Neural progenitor cell (in vitro differentiated cells): ENCODE results near the gene NXN. TPM values are rescaled to one million over a fixed set of nuclear protein-coding genes. Genes with fewer than 3 reads are reported as not detected.

Experiments
- DNase-seq: peaks from one replicate; pipeline ENCODE4 v3.0.0-alpha.2; 2016; ENCODE audit warnings: low spot score
- H2AFZ ChIP-seq: fragments of 200-600 bp; sonication (generic); replicated peaks from 2 replicates; pipeline ENCODE4 v1.6.1; 2016; ENCODE audit warnings: antibody characterized with exemption
- H3F3A ChIP-seq: fragments of 200-600 bp; sonication (generic); 2 replicates; pipeline ENCODE4 v1.6.1; 2016; ENCODE audit warnings: antibody characterized with exemption, low read depth
- H3K27ac ChIP-seq: fragments of 200-600 bp; sonication (generic); 2 replicates; pipeline ENCODE4 v1.5.1; 2016; ENCODE audit warnings: mild to moderate bottlenecking
- H3K27me3 ChIP-seq: fragments of 200-600 bp; sonication (generic); 2 replicates; pipeline ENCODE4 v1.6.1; 2016; ENCODE audit warnings: mild to moderate bottlenecking, moderate library complexity
- H3K36me3 ChIP-seq: fragments of 200-600 bp; sonication (generic); 2 replicates; pipeline ENCODE4 v1.5.1; 2016
- H3K4me1 ChIP-seq: fragments of 200-600 bp; sonication (generic); 2 replicates; pipeline ENCODE4 v1.6.1; 2016; ENCODE audit warnings: mixed run types
- H3K4me2 ChIP-seq: fragments of 200-600 bp; sonication (generic); 2 replicates; pipeline ENCODE4 v1.6.1; 2016
- H3K4me3 ChIP-seq: fragments of 200-600 bp; sonication (generic); 2 replicates; pipeline ENCODE4 v1.5.1; 2016
- H3K79me2 ChIP-seq: fragments of 200-600 bp; sonication (generic); 2 replicates; pipeline ENCODE4 v1.6.1; 2016; ENCODE audit warnings: low read depth
- H3K9ac ChIP-seq: fragments of 200-600 bp; sonication (generic); 2 replicates; pipeline ENCODE4 v1.6.1; 2016
- H3K9me3 ChIP-seq: fragments of 200-600 bp; sonication (generic); 2 replicates; pipeline ENCODE4 v1.5.1; 2016; ENCODE audit warnings: low read depth
- H4K20me1 ChIP-seq: fragments of 200-600 bp; sonication (generic); 2 replicates; pipeline ENCODE4 v1.6.1; 2016; ENCODE audit warnings: low read depth
- H3K27ac Mint-ChIP-seq: 3 replicates; pipeline ENCODE4 v1.8.0; 2021; ENCODE audit warnings: mixed read lengths
- H3K27me3 Mint-ChIP-seq: 2 replicates; pipeline ENCODE4 v1.8.0; 2022; ENCODE audit warnings: low read depth, mild to moderate bottlenecking, inconsistent platforms, moderate library complexity, mixed read lengths; ENCODE audit not compliant: insufficient read depth
- H3K36me3 Mint-ChIP-seq: 3 replicates; pipeline ENCODE4 v1.8.0; 2021; ENCODE audit warnings: mixed read lengths
- H3K4me1 Mint-ChIP-seq: 3 replicates; pipeline ENCODE4 v1.8.0; 2021; ENCODE audit warnings: mixed read lengths
- H3K4me3 Mint-ChIP-seq: 3 replicates; pipeline ENCODE4 v1.8.0; 2021; ENCODE audit warnings: mild to moderate bottlenecking, moderate library complexity, mixed read lengths
- H3K9me3 Mint-ChIP-seq: 3 replicates; pipeline ENCODE4 v1.8.0; 2020; ENCODE audit warnings: mixed read lengths
- CTCF ChIP-seq: fragments of 200-600 bp; sonication (generic); IDR thresholded peaks from 2 replicates; pipeline ENCODE4 v1.5.1; 2017; ENCODE audit warnings: antibody characterized with exemption, mild to moderate bottlenecking
- EZH2 ChIP-seq: fragments of 200-600 bp; sonication (generic); IDR thresholded peaks from 2 replicates; pipeline ENCODE4 v1.6.1; 2017; ENCODE audit warnings: antibody characterized with exemption, mild to moderate bottlenecking, moderate library complexity
- EZH2phosphoT487 ChIP-seq: fragments of 200-600 bp; sonication (generic); IDR thresholded peaks from 2 replicates; pipeline ENCODE4 v1.6.1; 2017; ENCODE audit warnings: antibody characterized with exemption
- total RNA-seq: library from RNA; depleted of rRNA; stranded (reverse); fragments of >200 nt; gene quantifications from 2 replicates; pipeline ENCODE4 v1.2.3, GENCODE V29; 2015; ENCODE audit warnings: low replicate concordance

NXN gene
- total RNA-seq, 1 donor from 2014 or later: 35.9 TPM

- Histone ChIP-seq H3K27me3 (no peaks in the 10 kb centered on the region), H3F3A (peaks cover 16% of the 10 kb centered on the region), H3K4me3 (no peak overlapping the region), H2AFZ (no peak overlapping the region), H3K4me2 (no peak overlapping the region), H3K36me3 (no peaks in the 10 kb centered on the region), H3K79me2 (peaks cover 78% of the 10 kb centered on the region), H3K4me1 (peaks cover 14% of the 10 kb centered on the region), H4K20me1 (peaks cover 63% of the 10 kb centered on the region), H3K9me3 (no peaks in the 10 kb centered on the region), H3K27ac (no peak overlapping the region), H3K9ac (no peak overlapping the region)
- Mint-ChIP-seq H3K27ac (peak overlapping the region; percentile 69), H3K4me3 (no peak overlapping the region), H3K36me3 (peaks cover 14% of the 10 kb centered on the region), H3K4me1 (peaks cover 59% of the 10 kb centered on the region), H3K9me3 (peaks cover 6% of the 10 kb centered on the region), H3K27me3 (peaks cover 6% of the 10 kb centered on the region)
- TF ChIP-seq CTCF: no peak
- no peak for TF ChIP-seq EZH2phosphoT487
- TF ChIP-seq EZH2: no peak
- no peak for DNase-seq
These were observed 44.1 kb downstream of the NXN start for GRCh38 chr17:935485-935884.

- TF ChIP-seq CTCF: no peak
- TF ChIP-seq EZH2phosphoT487: no peak
- TF ChIP-seq EZH2: no peak
- no peaks in the 10 kb centered on the region for H3K36me3 ChIP-seq
- H3F3A ChIP-seq: peaks cover 20% of the 10 kb centered on the region
- H3K9ac ChIP-seq: no peak overlapping the region
- H3K27me3 Mint-ChIP-seq: peaks cover 6% of the 10 kb centered on the region
- H3K9me3 ChIP-seq: no peaks in the 10 kb centered on the region
- H3K36me3 Mint-ChIP-seq: peaks cover 17% of the 10 kb centered on the region
- H3K79me2 ChIP-seq: peaks cover 75% of the 10 kb centered on the region
- H3K9me3 Mint-ChIP-seq: peaks cover 7% of the 10 kb centered on the region
- no peak overlapping the region for H2AFZ ChIP-seq
- peaks cover 66% of the 10 kb centered on the region for H4K20me1 ChIP-seq
- H3K4me1 Mint-ChIP-seq: peaks cover 62% of the 10 kb centered on the region
- no peaks in the 10 kb centered on the region for H3K27me3 ChIP-seq
- peak overlapping the region; percentile 42 for H3K4me2 ChIP-seq
- H3K27ac ChIP-seq: peak overlapping the region; percentile 54
- H3K4me3 Mint-ChIP-seq: peak overlapping the region; percentile 30
- no peak overlapping the region for H3K4me3 ChIP-seq
- peak; percentile 61 for DNase-seq
- H3K27ac Mint-ChIP-seq: peak overlapping the region; percentile 93
- H3K4me1 ChIP-seq: peaks cover 15% of the 10 kb centered on the region
These were observed 46.1 kb downstream of the NXN start for GRCh38 chr17:933312-934073.

- DNase-seq: no peak
- Mint-ChIP-seq H3K27me3 (peaks cover 3% of the 10 kb centered on the region), H3K27ac (peak overlapping the region; percentile 70), H3K4me1 (peaks cover 59% of the 10 kb centered on the region), H3K4me3 (no peak overlapping the region), H3K9me3 (peaks cover 7% of the 10 kb centered on the region), H3K36me3 (peaks cover 21% of the 10 kb centered on the region)
- Histone ChIP-seq H3K79me2 (peaks cover 67% of the 10 kb centered on the region), H3K4me3 (no peak overlapping the region), H3K9ac (no peak overlapping the region), H4K20me1 (peaks cover 61% of the 10 kb centered on the region), H3K4me2 (no peak overlapping the region), H3K36me3 (no peaks in the 10 kb centered on the region), H3K9me3 (no peaks in the 10 kb centered on the region), H3K4me1 (peaks cover 17% of the 10 kb centered on the region), H3K27me3 (no peaks in the 10 kb centered on the region), H3K27ac (no peak overlapping the region), H2AFZ (no peak overlapping the region), H3F3A (peaks cover 20% of the 10 kb centered on the region)
- TF ChIP-seq CTCF: no peak
- TF ChIP-seq EZH2phosphoT487: no peak
- no peak for TF ChIP-seq EZH2
These were observed 49.3 kb downstream of the NXN start for GRCh38 chr17:930258-930657.
